Globus pallidus (tissue), 1 donor: ENCODE data around the gene STX18.

ENCODE experiments used
- DNase-seq: peaks from one replicate; pipeline ENCODE4 v3.0.0-alpha.2; 2015; ENCODE audit warnings: low spot score

STX18 gene

DNA sequence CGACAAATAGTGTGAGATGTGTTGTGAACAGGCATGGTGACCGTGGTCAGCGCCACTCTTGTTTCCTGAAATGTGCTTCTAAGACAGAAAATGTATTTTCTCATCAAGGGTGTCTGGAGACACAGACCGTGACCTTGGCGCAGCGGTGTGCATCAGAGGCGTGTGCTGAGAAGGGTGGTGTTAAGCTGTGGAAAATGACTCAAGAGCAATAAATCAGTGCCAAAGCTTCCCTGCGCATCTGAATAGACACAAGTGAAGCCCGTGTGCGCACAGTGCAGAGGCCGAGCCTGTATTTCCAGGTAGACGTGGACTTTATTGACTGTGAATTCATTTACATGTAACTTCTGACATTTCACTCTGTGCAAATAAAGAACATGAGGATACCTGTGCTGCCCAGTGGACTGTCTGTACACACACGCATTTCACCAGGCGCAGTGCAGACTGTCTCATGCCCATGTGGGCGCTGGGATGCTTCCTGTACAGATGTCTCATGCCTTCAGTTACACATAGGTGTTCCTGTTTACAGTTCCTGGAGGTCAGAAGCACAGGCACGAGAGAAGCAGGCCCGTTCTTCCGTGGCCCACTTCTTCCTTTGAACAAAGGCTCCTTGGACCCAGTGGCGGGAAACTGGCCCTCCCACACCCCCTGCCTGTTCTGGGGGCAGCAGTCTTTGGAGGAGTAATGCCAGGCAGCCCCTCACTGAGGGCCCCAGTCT is 123.0 kb downstream of the STX18 start:
- DNase-seq: no peak

GRCh38 chr4:4417886-4418285 is 124.0 kb downstream of the STX18 start:
- DNase-seq: no peak

- DNase-seq: no peak
Measured at GRCh38 chr4:4416981-4417380, 124.9 kb downstream of the STX18 start.

GRCh38 chr4:4415806-4416805 is 125.7 kb downstream of the STX18 start:
- no peak for DNase-seq

GRCh38 chr4:4415107-4415805 is 126.6 kb downstream of the STX18 start:
- DNase-seq: no peak

GRCh38 chr4:4413806-4414205 is 128.0 kb downstream of the STX18 start:
- no peak for DNase-seq

DNA sequence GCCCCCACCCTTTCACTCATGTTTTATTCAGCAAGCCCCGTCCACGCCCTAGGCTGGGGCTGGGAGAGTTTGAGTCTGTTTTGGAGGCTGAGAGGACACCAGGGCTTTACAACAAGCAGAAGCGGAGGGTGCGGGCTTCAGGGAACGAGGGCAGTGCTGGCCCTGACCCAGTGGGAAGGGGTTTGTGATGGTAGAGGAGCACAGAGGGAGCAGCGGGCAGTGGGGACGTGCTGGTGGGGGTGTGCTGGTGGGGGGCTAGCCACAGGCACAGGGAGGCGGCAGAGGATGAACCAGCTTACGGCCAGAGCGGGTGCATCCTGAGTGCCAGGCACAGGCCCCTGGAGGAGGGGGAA is 128.5 kb downstream of the STX18 start:
- no peak for DNase-seq

DNA sequence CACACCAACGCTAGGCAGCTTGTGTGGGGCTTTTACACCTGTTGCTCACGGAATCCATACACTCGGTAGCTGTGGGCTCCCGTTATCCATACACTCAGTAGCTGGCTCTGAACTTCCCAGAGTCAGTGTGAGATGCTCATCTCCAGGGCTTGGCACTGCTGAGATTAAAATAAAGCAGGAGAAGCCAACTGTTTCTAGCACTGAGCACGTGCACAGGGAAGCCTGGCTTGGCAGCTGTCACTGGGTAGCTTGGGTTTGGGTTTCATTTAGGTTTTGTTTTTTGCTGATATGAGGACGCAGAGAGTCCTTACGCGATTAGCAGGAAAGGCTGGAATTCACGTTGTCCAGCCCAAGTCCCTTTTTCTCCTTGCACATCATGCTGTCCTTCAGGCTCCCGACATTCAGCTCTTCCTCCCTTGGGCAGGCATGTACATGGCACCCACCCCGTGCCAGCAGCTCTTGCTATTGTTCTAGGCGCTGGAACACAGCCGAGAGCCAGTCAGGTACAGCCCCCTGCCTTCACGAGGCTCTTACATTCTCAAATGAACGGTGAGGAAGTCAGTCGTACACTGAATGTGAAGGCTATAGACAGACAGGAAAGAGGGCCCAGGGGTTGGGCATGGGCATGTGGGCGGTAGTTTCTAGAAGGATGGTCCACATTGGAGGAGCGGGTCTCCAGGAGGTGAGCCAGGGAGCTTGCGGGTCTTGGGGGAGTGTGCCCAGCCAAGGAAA is 129.0 kb downstream of the STX18 start:
- no peak for DNase-seq

- no peak for DNase-seq
Measured at GRCh38 chr4:4411906-4412305, 129.9 kb downstream of the STX18 start.

- no peak for DNase-seq
Measured at GRCh38 chr4:4410271-4410670, 131.6 kb downstream of the STX18 start.

GRCh38 chr4:4409416-4410115 is 132.3 kb downstream of the STX18 start:
- DNase-seq: no peak

DNA sequence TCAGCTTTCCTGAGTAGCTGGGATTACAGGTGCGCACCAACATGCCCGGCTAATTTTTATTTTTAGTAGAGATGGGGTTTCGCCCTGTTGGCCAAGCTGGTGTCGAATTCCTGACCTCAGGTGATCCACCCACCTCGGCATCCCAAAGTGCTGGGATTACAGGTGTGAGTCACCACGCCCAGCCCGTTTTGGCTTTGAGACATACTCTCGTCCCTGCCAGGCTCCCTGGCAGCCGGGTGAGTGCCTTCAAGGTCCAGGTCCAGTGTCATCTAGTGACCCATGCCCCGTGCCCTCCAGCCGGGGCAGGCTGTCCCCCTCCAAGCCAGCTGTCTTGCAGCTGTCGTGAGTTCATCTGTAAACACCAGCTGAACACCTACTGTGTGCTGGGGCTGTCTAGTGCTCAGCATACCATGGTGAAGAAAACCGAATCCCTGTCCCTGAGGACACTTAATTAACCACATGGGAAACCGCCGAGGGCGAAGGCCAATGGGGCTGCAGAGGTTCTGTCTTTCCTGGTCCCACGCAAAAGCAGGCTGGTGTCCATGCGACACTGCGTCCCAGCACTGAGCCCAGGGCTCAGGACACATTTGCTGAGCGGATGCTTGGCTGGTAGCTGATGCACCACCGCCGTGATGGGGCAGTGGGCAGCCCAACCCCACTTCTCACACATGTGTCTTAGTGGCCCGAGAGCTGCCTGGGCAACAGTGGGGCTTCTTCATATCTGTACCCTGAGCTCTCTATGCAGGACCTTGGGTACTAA is 133.1 kb downstream of the STX18 start:
- no peak for DNase-seq

DNA sequence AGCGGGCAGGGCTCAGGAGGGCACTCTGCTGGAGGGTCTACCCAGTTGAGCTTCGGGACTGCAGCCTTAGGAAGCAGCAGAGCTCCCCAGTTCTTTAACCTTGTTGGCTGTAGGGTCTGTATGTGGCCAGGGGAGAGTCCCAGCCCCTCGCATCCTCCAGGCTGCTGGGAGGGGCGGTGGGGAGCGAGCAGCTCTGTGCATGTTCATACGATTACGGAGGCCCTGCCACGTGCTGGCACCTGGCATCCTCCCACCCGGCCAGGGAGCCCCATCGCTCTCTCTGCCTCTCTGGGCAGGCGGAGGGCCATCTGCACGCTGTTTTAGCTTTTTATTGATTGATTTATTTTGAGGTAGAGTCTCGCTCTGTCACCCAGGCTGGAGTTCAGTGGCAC is 133.7 kb downstream of the STX18 start:
- no peak for DNase-seq

- no peak for DNase-seq
Measured at GRCh38 chr4:4407299-4408131, 134.3 kb downstream of the STX18 start.

DNA sequence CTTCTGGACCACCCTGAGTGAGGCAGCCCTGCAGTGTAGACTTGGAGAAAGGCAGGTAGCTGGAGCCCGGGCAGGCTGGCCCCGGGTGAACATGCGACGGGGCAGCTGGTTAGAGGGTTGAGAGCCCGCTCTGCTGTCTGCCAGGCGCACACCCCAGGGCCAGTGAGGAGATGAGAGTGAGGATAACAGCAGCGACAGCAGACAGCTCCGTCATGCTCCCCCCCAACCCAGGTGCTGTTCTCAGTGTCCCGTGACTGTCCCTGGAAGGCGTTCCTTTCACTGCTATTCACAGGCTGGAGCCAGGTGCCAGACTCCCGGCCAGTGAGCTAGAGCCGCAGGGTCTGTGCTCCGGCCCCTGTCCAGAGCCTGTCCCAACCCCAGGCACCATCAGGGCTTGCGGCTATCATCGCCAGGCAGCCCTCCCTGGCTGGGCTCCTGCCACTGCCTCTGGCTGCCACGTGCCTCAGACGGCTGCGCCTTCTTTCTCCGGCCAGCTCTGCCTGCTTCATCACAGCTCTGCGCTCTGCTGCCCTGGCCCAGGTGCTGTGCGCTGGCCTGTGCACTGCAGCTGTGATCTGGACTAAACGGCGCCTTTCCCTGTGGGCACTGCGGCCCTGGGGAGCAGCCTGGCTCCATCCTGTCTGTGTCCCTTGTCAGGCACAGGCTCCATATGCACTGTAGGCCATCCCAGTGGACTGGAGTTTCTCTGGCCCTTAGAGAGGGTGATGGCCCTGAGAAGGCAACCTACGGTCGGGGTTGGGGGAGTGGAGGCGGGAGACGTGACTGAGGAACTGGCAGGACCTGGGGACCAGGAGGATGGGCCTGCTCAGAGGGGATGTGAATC is 135.2 kb downstream of the STX18 start:
- DNase-seq: no peak

GRCh38 chr4:4405358-4405962 is 136.4 kb downstream of the STX18 start:
- no peak for DNase-seq

GRCh38 chr4:4402966-4403365 is 138.9 kb downstream of the STX18 start:
- no peak for DNase-seq

DNA sequence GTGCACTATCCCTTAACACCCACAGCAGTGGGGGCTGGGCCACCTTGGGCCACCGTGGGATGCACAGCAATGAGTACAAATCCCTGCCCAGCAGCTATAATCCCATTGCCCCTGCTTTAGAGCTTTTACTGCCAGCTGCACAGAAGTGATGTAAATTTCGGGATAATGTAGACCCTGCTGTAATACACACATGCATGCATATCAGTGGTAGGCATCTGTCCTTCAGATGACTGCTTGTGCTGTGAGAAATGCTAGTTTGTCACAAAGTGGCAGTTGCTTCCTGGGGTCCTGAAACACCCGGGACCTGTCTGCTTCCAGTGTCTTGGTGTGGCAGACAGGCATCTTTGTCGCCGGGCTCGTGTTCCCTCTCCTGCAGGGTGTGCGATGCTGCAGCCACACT is 140.8 kb downstream of the STX18 start:
- no peak for DNase-seq
